Gastroesophageal sphincter (tissue), 3 donors: ENCODE measurements around the gene NHP2.

Experiments used
- EP300 ChIP-seq: sonication (generic); formaldehyde crosslinking; IDR thresholded peaks from one replicate; pipeline ENCODE4 v1.6.1; 2017; ENCODE audit warnings: antibody characterized with exemption, mild to moderate bottlenecking
- POLR2A ChIP-seq, 2 donors: fragments of 450-650 bp; IDR thresholded peaks; one replicate each; pipeline ENCODE4 v1.6.1; 2017; ENCODE audit warnings: antibody characterized with exemption in 2 of 2, mild to moderate bottlenecking in 2 of 2, moderate library complexity in 1 of 2
- TF ChIP-seq, protein P1 (sequence below), 4 experiments: fragments of 200-600 bp in 2 of 4; fragments of 450-650 bp in 2 of 4; sonication (generic) in 1 of 4; IDR thresholded peaks; one replicate each; pipeline ENCODE4 v1.5.1; 2017 to 2019; ENCODE audit warnings: antibody characterized with exemption in 4 of 4, mild to moderate bottlenecking in 2 of 4, moderate library complexity in 2 of 4

DNA sequence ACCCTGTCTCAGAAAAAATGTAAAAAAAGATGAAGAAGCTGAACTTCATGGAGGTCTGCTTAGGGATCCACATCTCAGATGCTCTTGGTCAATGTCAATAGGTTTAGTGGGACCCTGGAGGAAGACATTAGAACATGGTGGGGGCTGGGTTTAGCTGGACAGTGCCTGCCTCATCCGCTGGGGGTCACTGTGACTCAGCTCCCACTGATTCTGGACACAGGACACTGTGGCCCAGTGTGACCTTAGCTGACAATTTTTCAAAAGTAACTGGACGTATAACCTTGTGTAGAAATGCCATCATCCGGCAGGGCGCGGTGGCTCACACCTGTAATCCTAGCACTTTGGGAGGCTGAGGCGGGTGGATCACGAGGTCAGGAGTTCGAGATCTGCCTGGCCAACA lies 43.3 kb upstream of the NHP2 start:
- no peak for TF ChIP-seq EP300
- TF ChIP-seq POLR2A (IDR thresholded peaks at IDR 0.05), result no peak
- TF ChIP-seq, protein P1, sequence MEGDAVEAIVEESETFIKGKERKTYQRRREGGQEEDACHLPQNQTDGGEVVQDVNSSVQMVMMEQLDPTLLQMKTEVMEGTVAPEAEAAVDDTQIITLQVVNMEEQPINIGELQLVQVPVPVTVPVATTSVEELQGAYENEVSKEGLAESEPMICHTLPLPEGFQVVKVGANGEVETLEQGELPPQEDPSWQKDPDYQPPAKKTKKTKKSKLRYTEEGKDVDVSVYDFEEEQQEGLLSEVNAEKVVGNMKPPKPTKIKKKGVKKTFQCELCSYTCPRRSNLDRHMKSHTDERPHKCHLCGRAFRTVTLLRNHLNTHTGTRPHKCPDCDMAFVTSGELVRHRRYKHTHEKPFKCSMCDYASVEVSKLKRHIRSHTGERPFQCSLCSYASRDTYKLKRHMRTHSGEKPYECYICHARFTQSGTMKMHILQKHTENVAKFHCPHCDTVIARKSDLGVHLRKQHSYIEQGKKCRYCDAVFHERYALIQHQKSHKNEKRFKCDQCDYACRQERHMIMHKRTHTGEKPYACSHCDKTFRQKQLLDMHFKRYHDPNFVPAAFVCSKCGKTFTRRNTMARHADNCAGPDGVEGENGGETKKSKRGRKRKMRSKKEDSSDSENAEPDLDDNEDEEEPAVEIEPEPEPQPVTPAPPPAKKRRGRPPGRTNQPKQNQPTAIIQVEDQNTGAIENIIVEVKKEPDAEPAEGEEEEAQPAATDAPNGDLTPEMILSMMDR (IDR thresholded peaks at IDR 0.05), result peak in 1 of 4 experiments; percentile 26
